HepG2 (cell line): Measurements from ENCODE around the gene YIF1B. TPM values are rescaled to one million over a fixed set of nuclear protein-coding genes. Genes with fewer than 3 reads are reported as not detected.

Source experiments
- BHLHE40 ChIP-seq: IDR thresholded peaks from 2 replicates; pipeline ENCODE4 v1.6.1; 2011; ENCODE audit warnings: low read length, improper control_type of control experiment
- CERS6 ChIP-seq: sonication (generic); formaldehyde crosslinking; IDR thresholded peaks from 2 replicates; pipeline ENCODE4 v1.5.0; 2020; ENCODE audit warnings: missing genetic modification reagents
- FOXK2 ChIP-seq: fragments of 450-650 bp; IDR thresholded peaks from 2 replicates; pipeline ENCODE4 v1.6.1; 2016
- HMGA1 ChIP-seq: sonication (generic); formaldehyde crosslinking; conservative IDR thresholded peaks from 2 replicates; pipeline ENCODE4 v1.4.0; 2020; ENCODE audit warnings: missing genetic modification reagents
- IRF9 ChIP-seq: sonication (generic); formaldehyde crosslinking; IDR thresholded peaks from 2 replicates; pipeline ENCODE4 v1.8.0; 2022; ENCODE audit warnings: missing genetic modification reagents, mild to moderate bottlenecking, borderline replicate concordance
- MBNL3 ChIP-seq: fragments of 250-450 bp; sonication (Bioruptor Pico); conservative IDR thresholded peaks from 2 replicates; pipeline ENCODE4 v1.8.0; 2022; ENCODE audit warnings: mild to moderate bottlenecking, inconsistent platforms
- SMAD9 ChIP-seq: sonication (generic); formaldehyde crosslinking; IDR thresholded peaks from 2 replicates; pipeline ENCODE4 v1.5.1; 2020; ENCODE audit warnings: mild to moderate bottlenecking, missing genetic modification reagents
- SRSF9 ChIP-seq: fragments of 200-400 bp; formaldehyde crosslinking; IDR thresholded peaks from 2 replicates; pipeline ENCODE4 v1.6.1; 2018; ENCODE audit warnings: borderline replicate concordance, mild to moderate bottlenecking, low read depth, low read length; ENCODE audit not compliant: insufficient read depth, poor library complexity, severe bottlenecking
- SUZ12 ChIP-seq: fragments of 150-350 bp; IDR thresholded peaks from 2 replicates; pipeline ENCODE4 v1.6.1; 2014; ENCODE audit warnings: low read depth, low read length
- ZBTB4 ChIP-seq: sonication (generic); formaldehyde crosslinking; IDR thresholded peaks from 2 replicates; pipeline ENCODE4 v1.4.0; 2020; ENCODE audit warnings: missing genetic modification reagents, mild to moderate bottlenecking, borderline replicate concordance
- ZNF280D ChIP-seq: sonication (generic); formaldehyde crosslinking; IDR thresholded peaks from 2 replicates; pipeline ENCODE4 v1.5.1; 2020; ENCODE audit warnings: mild to moderate bottlenecking, missing genetic modification reagents
- ZNF329 ChIP-seq: sonication (generic); formaldehyde crosslinking; IDR thresholded peaks from 2 replicates; pipeline ENCODE4 v1.9.0; 2021; ENCODE audit warnings: low read depth, mild to moderate bottlenecking, missing genetic modification reagents
- ZNF614 ChIP-seq: IDR thresholded peaks from 2 replicates; pipeline ENCODE4 v1.6.1; 2018; ENCODE audit warnings: missing biosample characterization, missing genetic modification reagents, inconsistent platforms, borderline replicate concordance
- ZNF691 ChIP-seq: sonication (generic); formaldehyde crosslinking; IDR thresholded peaks from 2 replicates; pipeline ENCODE4 v1.4.0; 2020; ENCODE audit warnings: missing genetic modification reagents, low read depth, mild to moderate bottlenecking, borderline replicate concordance
- ZNF800 ChIP-seq: sonication (generic); formaldehyde crosslinking; IDR thresholded peaks from 2 replicates; pipeline ENCODE4 v1.4.0; 2020; ENCODE audit warnings: missing genetic modification reagents
- polyA plus RNA-seq, 8 experiments: library from polyadenylated mRNA; depleted of rRNA in 3 of 8; stranded (reverse) in 7 of 8; unstranded in 1 of 8; fragments of >200 nt; fragmentation: Illumina TruSeq in 4 of 8; extraction: Trizol in 4 of 8; gene quantifications; 2 replicates each; pipeline versions ENCODE4 v1.2.1 to v1.2.3, GENCODE V29; 2011 to 2016; ENCODE audit warnings: low read depth in 4 of 8, missing spikeins in 1 of 8, mixed read lengths in 1 of 8; ENCODE audit not compliant: insufficient read depth in 1 of 8
- total RNA-seq, 5 experiments: library from RNA; depleted of rRNA; stranded (reverse); fragments of >200 nt; fragmentation: Illumina TruSeq; extraction: Trizol; gene quantifications; 2 replicates each; pipeline ENCODE4 v1.2.3, GENCODE V29; 2016; ENCODE audit warnings: low read depth in 1 of 5

YIF1B gene
- total and polyA plus RNA-seq, 2 of the 13 experiments (the other 11 are each of a cell fraction or from before 2014, with no cell fraction given), result 41.4 to 85.2 TPM

GRCh38 chr19:38315657-38316476, at the start of gene YIF1B (continued):
- TF ChIP-seq ZBTB4 (CRISPR knock-in tag), result no peak
- TF ChIP-seq MBNL3 (CRISPR knock-in tag), result no peak
- no peak for TF ChIP-seq ZNF691 (CRISPR knock-in tag)
- TF ChIP-seq ZNF800 (CRISPR knock-in tag), result no peak
- TF ChIP-seq SUZ12, result no peak
- TF ChIP-seq HMGA1 (CRISPR knock-in tag), result no peak
- no peak for TF ChIP-seq ZNF280D
- TF ChIP-seq ZNF614, result no peak
- TF ChIP-seq ZNF329 (CRISPR knock-in tag), result no peak
- TF ChIP-seq FOXK2, result no peak
- TF ChIP-seq BHLHE40, result no peak; the same call in 1 of the 2 replicates
- peak; percentile 79; the same call in 1 of the 2 replicates for TF ChIP-seq IRF9 (CRISPR knock-in tag)
- no peak for TF ChIP-seq SRSF9
- no peak for TF ChIP-seq CERS6 (CRISPR knock-in tag)
- no peak for TF ChIP-seq SMAD9 (CRISPR knock-in tag)
